H1 (cell line): ENCODE results near the gene ST6GALNAC5. TPM values are rescaled to one million over a fixed set of nuclear protein-coding genes. Genes with fewer than 3 reads are reported as not detected.

Experiments used
- CTCF ChIA-PET: fragments of 300-600 bp; sonication (Branson Sonifier 250); formaldehyde crosslinking; loops from one replicate; lab custom pipeline; 2021; ENCODE audit not compliant: partially characterized antibody; lab: Charles Lee
- POLR2A ChIA-PET: fragments of 300-600 bp; sonication (Branson Sonifier 250); formaldehyde crosslinking; loops from one replicate; lab custom pipeline; 2021; ENCODE audit warnings: inconsistent platforms; ENCODE audit not compliant: partially characterized antibody; lab: Charles Lee
- DNase-seq, 2 experiments: peaks; one replicate each; pipeline versions ENCODE4 v3.0.0 to v3.0.0-alpha.2; 2010 to 2022; ENCODE audit warnings: low spot score in 2 of 2, low read depth in 1 of 2, mixed read lengths in 1 of 2
- FAIRE-seq: peaks from 2 replicates; lab custom pipeline; 2011; peaks lifted over from hg19 to GRCh38; lab: Jason Lieb, UNC
- H2AFZ ChIP-seq: 2 replicates; pipeline ENCODE4 v1.8.1; 2012; ENCODE audit warnings: low read length, inconsistent platforms
- H2AK5ac ChIP-seq: 2 replicates; pipeline ENCODE4 v1.6.1; 2013; ENCODE audit warnings: low read depth, low read length
- H2BK120ac ChIP-seq: replicated peaks from 2 replicates; pipeline ENCODE3; 2013; ENCODE audit warnings: low read depth, low read length, inconsistent platforms
- H2BK12ac ChIP-seq: 2 replicates; pipeline ENCODE4 v1.6.1; 2013; ENCODE audit warnings: low read depth, low read length
- H2BK15ac ChIP-seq: 2 replicates; pipeline ENCODE4 v1.6.1; 2013; ENCODE audit warnings: low read length
- H2BK20ac ChIP-seq: 2 replicates; pipeline ENCODE4 v1.6.1; 2013; ENCODE audit warnings: low read length
- H2BK5ac ChIP-seq: 2 replicates; pipeline ENCODE4 v1.6.1; 2013; ENCODE audit warnings: low read depth, low read length
- H3K14ac ChIP-seq: 2 replicates; pipeline ENCODE4 v1.6.1; 2013; ENCODE audit warnings: inconsistent platforms; ENCODE audit not compliant: insufficient read length
- H3K18ac ChIP-seq: 2 replicates; pipeline ENCODE4 v1.6.1; 2013; ENCODE audit warnings: low read length; ENCODE audit errors: extremely low read depth
- H3K23ac ChIP-seq: 2 replicates; pipeline ENCODE4 v1.6.1; 2013; ENCODE audit warnings: inconsistent platforms; ENCODE audit not compliant: insufficient read length
- H3K23me2 ChIP-seq: 2 replicates; pipeline ENCODE4 v1.6.1; 2013; ENCODE audit warnings: low read depth, low read length
- H3K27ac ChIP-seq: 2 replicates; pipeline ENCODE4 v1.6.1; 2011; ENCODE audit warnings: low read depth, low read length, inconsistent platforms
- H3K27me3 ChIP-seq, 4 experiments: replicated peaks in 1 of 4; 1 replicate in 1 of 4; 2 replicates in 3 of 4; pipeline versions ENCODE4 v1.6.1 to v1.8.1; 2011 to 2013; ENCODE audit warnings: low read length in 3 of 4, mild to moderate bottlenecking in 3 of 4, inconsistent platforms in 2 of 4, mixed read lengths in 2 of 4, moderate library complexity in 1 of 4; ENCODE audit not compliant: control insufficient read depth in 3 of 4, insufficient read depth in 3 of 4; ENCODE audit errors: extremely low read depth in 1 of 4
- H3K36me3 ChIP-seq, 4 experiments: 2 replicates each; pipeline versions ENCODE4 v1.6.1 to v1.8.1; 2011 to 2013; ENCODE audit warnings: mild to moderate bottlenecking in 4 of 4, low read length in 3 of 4, moderate library complexity in 2 of 4, control low read depth in 1 of 4, inconsistent platforms in 1 of 4; ENCODE audit not compliant: insufficient read depth in 4 of 4, control insufficient read depth in 2 of 4
- H3K4ac ChIP-seq: replicated peaks from 2 replicates; pipeline ENCODE3; 2013; ENCODE audit warnings: low read length, low read depth, mixed read lengths, inconsistent platforms; ENCODE audit not compliant: insufficient read length
- H3K4me1 ChIP-seq, 4 experiments: replicated peaks in 1 of 4; 1 replicate in 1 of 4; 2 replicates in 3 of 4; pipeline versions ENCODE4 v1.6.1 to v1.8.1; 2011 to 2013; ENCODE audit warnings: low read length in 3 of 4, inconsistent platforms in 2 of 4, mixed read lengths in 1 of 4; ENCODE audit not compliant: insufficient read depth in 4 of 4, control insufficient read depth in 3 of 4
- H3K4me2 ChIP-seq, 2 experiments: 2 replicates each; pipeline versions ENCODE4 v1.6.1 to v1.8.1; 2011 to 2013; ENCODE audit warnings: low read depth in 2 of 2, low read length in 2 of 2, control low read depth in 1 of 2, inconsistent platforms in 1 of 2, mild to moderate bottlenecking in 1 of 2; ENCODE audit not compliant: insufficient read depth in 1 of 2
- H3K4me3 ChIP-seq, 4 experiments: fragments of 200-600, 300-600 bp in 1 of 4; sonication (generic), shearing (Covaris generic), sonication (Bioruptor Twin) in 1 of 4; 2 replicates each; pipeline versions ENCODE4 v1.5.1 to v1.8.1; 2011 to 2016; ENCODE audit warnings: low read length in 4 of 4, low read depth in 3 of 4, control low read depth in 2 of 4, inconsistent platforms in 2 of 4, mild to moderate bottlenecking in 2 of 4, mixed read lengths in 1 of 4, moderate library complexity in 1 of 4; ENCODE audit not compliant: insufficient read depth in 2 of 4; ENCODE audit errors: extremely low read depth in 1 of 4
- H3K56ac ChIP-seq: replicated peaks from 2 replicates; pipeline ENCODE3; 2013; ENCODE audit warnings: low read depth, mild to moderate bottlenecking, mixed read lengths, low read length, inconsistent platforms; ENCODE audit not compliant: insufficient read length
- H3K79me1 ChIP-seq: 2 replicates; pipeline ENCODE4 v1.6.1; 2013; ENCODE audit warnings: low read depth, low read length, control low read depth
- H3K79me2 ChIP-seq, 2 experiments: 2 replicates each; pipeline versions ENCODE4 v1.6.1 to v1.8.1; 2012 to 2013; ENCODE audit warnings: low read length in 2 of 2, mild to moderate bottlenecking in 2 of 2, inconsistent platforms in 1 of 2; ENCODE audit not compliant: insufficient read depth in 2 of 2, control insufficient read depth in 1 of 2
- H3K9ac ChIP-seq, 4 experiments: replicated peaks in 1 of 4; 1 replicate in 1 of 4; 2 replicates in 3 of 4; pipeline versions ENCODE4 v1.6.1 to v1.8.1; 2011 to 2013; ENCODE audit warnings: low read depth in 3 of 4, low read length in 3 of 4, control low read depth in 2 of 4, mild to moderate bottlenecking in 2 of 4, moderate library complexity in 2 of 4, inconsistent platforms in 1 of 4; ENCODE audit errors: extremely low read depth in 1 of 4
- H3K9me3 ChIP-seq, 2 experiments: 2 replicates each; pipeline versions ENCODE4 v1.6.1 to v1.8.1; 2012 to 2013; ENCODE audit warnings: mild to moderate bottlenecking in 2 of 2, moderate library complexity in 2 of 2, control low read depth in 1 of 2, inconsistent platforms in 1 of 2, low read depth in 1 of 2, low read length in 1 of 2, mixed read lengths in 1 of 2; ENCODE audit not compliant: insufficient read depth in 2 of 2
- H4K20me1 ChIP-seq, 2 experiments: replicated peaks in 1 of 2; 2 replicates each; pipeline versions ENCODE3 to v1.8.1; 2011 to 2013; ENCODE audit warnings: inconsistent platforms in 2 of 2, low read length in 2 of 2, mild to moderate bottlenecking in 1 of 2; ENCODE audit not compliant: insufficient read depth in 2 of 2, control insufficient read depth in 1 of 2
- H4K5ac ChIP-seq: 2 replicates; pipeline ENCODE4 v1.6.1; 2013; ENCODE audit warnings: low read length, low read depth, mixed read lengths, inconsistent platforms; ENCODE audit not compliant: insufficient read length
- H4K8ac ChIP-seq: 2 replicates; pipeline ENCODE4 v1.8.0; 2013; ENCODE audit warnings: mild to moderate bottlenecking, moderate library complexity, low read length, inconsistent platforms; ENCODE audit not compliant: insufficient read depth; ENCODE audit errors: extremely low read depth
- H4K91ac ChIP-seq: replicated peaks from 2 replicates; pipeline ENCODE3; 2013; ENCODE audit warnings: low read length, mixed read lengths, inconsistent platforms; ENCODE audit not compliant: insufficient read length
- EGR1 ChIP-seq: IDR thresholded peaks from 2 replicates; pipeline ENCODE4 v1.6.1; 2011; ENCODE audit warnings: low read depth, low read length, borderline replicate concordance
- SP4 ChIP-seq: IDR thresholded peaks from 2 replicates; pipeline ENCODE4 v1.6.1; 2012; ENCODE audit warnings: low read length, inconsistent platforms
- WGBS, 2 experiments: shearing (Covaris generic) in 1 of 2; methylation state at CpG; one replicate each; pipeline versions ENCODE4 v1.1.6 to v1.1.7; 2013 to 2015; ENCODE audit warnings: low lambda C conversion rate in 2 of 2, mixed read lengths in 2 of 2, inconsistent platforms in 1 of 2, low coverage in 1 of 2, missing lambda C conversion rate in 1 of 2; ENCODE audit not compliant: insufficient replicate concordance in 2 of 2, insufficient coverage in 1 of 2, insufficient read length in 1 of 2; ENCODE audit errors: extremely low coverage in 1 of 2, missing lambda C conversion rate in 1 of 2; 5-methylcytosine and 5-hydroxymethylcytosine counted together
- polyA plus RNA-seq, 7 experiments: library from polyadenylated mRNA; depleted of rRNA in 3 of 7; stranded (reverse) in 5 of 7; unstranded in 2 of 7; fragments of >200 nt in 5 of 7; fragments of 200-250 nt in 2 of 7; gene quantifications; 1 replicate in 5 of 7; 2 replicates in 1 of 7; 4 replicates in 1 of 7; pipeline versions ENCODE4 v1.2.1 to v1.2.3, GENCODE V29; 2011 to 2013; ENCODE audit warnings: missing spikeins in 2 of 7, mixed read lengths in 2 of 7
- total RNA-seq: library from RNA; stranded (reverse); fragmentation: NEBNext Ultra II Directional; extraction: Animal tissue kit (Norgen Biotek cat#: 25700); gene quantifications from 2 replicates; pipeline ENCODE4 v1.2.1, GENCODE V29; 2021

Gene ST6GALNAC5
- total and polyA plus RNA-seq, 2 of the 8 experiments (the other 6 are each of a cell fraction or from before 2014, with no cell fraction given): 6.2 to 7.3 TPM

- no peak overlapping the region for H3K4me2 ChIP-seq
- H3K9me3 ChIP-seq: no peaks in the 10 kb centered on the region
- POLR2A ChIA-PET: interaction anchor here (0.6 kb wide), 1 partner anchor 17 kb away, joined by 3 read pairs; no protein-coding TSS in a partner anchor
- H3K79me1 ChIP-seq: no peaks in the 10 kb centered on the region
- DNase-seq (no peak), FAIRE-seq (no peak)
- H3K14ac ChIP-seq: no peak overlapping the region
- no peak overlapping the region for H2AFZ ChIP-seq
- no peaks in the 10 kb centered on the region for H3K79me2 ChIP-seq
- WGBS, 2 experiments: 87% methylated on average over 5 of the region's 5 CpGs; no CpG with 5 or more reads in 1 of the 2 experiments
- no peak overlapping the region for H4K8ac ChIP-seq
- H2BK5ac ChIP-seq: no peak overlapping the region
- no peak overlapping the region for H3K9ac ChIP-seq
- H4K91ac ChIP-seq: no peak overlapping the region
- H2BK12ac ChIP-seq: no peak overlapping the region
- no peak overlapping the region for H2AK5ac ChIP-seq
- H3K4me3 ChIP-seq: no peak overlapping the region
- no peak overlapping the region for H2BK20ac ChIP-seq
- CTCF ChIA-PET: interaction anchor here (1.1 to 1.6 kb wide), 2 partner anchors 9 to 107 kb away, joined by 3 to 5 read pairs; no protein-coding TSS in a partner anchor
- no peak overlapping the region for H3K4ac ChIP-seq
- no peak overlapping the region for H2BK15ac ChIP-seq
- no peaks in the 10 kb centered on the region for H3K36me3 ChIP-seq
- no peak overlapping the region for H3K23ac ChIP-seq
- H3K27ac ChIP-seq: no peak overlapping the region
- TF ChIP-seq EGR1 (no peak), SP4 (no peak)
- no peak overlapping the region for H2BK120ac ChIP-seq
- no peaks in the 10 kb centered on the region for H3K27me3 ChIP-seq
- no peaks in the 10 kb centered on the region for H4K20me1 ChIP-seq
- no peak overlapping the region for H3K56ac ChIP-seq
- no peaks in the 10 kb centered on the region for H3K4me1 ChIP-seq
- no peak overlapping the region for H3K18ac ChIP-seq
- no peaks in the 10 kb centered on the region; the same call in 1 of the 2 replicates for H3K23me2 ChIP-seq
- no peak overlapping the region for H4K5ac ChIP-seq
Measured at GRCh38 chr1:76939817-76940216, 72.5 kb downstream of the ST6GALNAC5 start.
